Spleen (tissue), 11 donors: ENCODE results near the gene PIGV. TPM values are rescaled to one million over a fixed set of nuclear protein-coding genes. Genes with fewer than 3 reads are reported as not detected.

Source experiments
- DNase-seq: peaks from one replicate; pipeline ENCODE4 v3.0.0-alpha.2; 2020
- H3K27ac ChIP-seq, 8 donors: fragments of 200-600 bp; sonication (generic) in 7 of 8; 1 replicate in 4 of 8; 2 replicates in 4 of 8; pipeline versions ENCODE4 v1.5.0 to v1.8.0; 2016 to 2021; ENCODE audit warnings: inconsistent platforms in 4 of 8, mild to moderate bottlenecking in 4 of 8, moderate library complexity in 1 of 8
- H3K27me3 ChIP-seq, 7 donors: fragments of 200-600 bp; sonication (generic) in 6 of 7; replicated peaks in 1 of 7; 1 replicate in 4 of 7; 2 replicates in 3 of 7; pipeline versions ENCODE4 v1.5.0 to v1.8.0; 2016 to 2021; ENCODE audit warnings: inconsistent platforms in 3 of 7, mild to moderate bottlenecking in 1 of 7
- H3K36me3 ChIP-seq, 6 donors: fragments of 200-600 bp; sonication (generic) in 5 of 6; 1 replicate in 4 of 6; 2 replicates in 2 of 6; pipeline versions ENCODE4 v1.5.0 to v1.8.0; 2016 to 2021; ENCODE audit warnings: inconsistent platforms in 2 of 6
- H3K4me1 ChIP-seq, 6 donors: fragments of 200-600 bp; sonication (generic) in 5 of 6; 1 replicate in 3 of 6; 2 replicates in 3 of 6; pipeline versions ENCODE4 v1.5.0 to v1.8.0; 2016 to 2021; ENCODE audit warnings: inconsistent platforms in 3 of 6
- H3K4me3 ChIP-seq, 8 donors: fragments of 200-600 bp; sonication (generic) in 7 of 8; 1 replicate in 4 of 8; 2 replicates in 4 of 8; pipeline versions ENCODE4 v1.5.0 to v1.8.0; 2016 to 2021; ENCODE audit warnings: inconsistent platforms in 4 of 8, mild to moderate bottlenecking in 4 of 8, moderate library complexity in 2 of 8
- H3K9me3 ChIP-seq, 8 donors: fragments of 200-600 bp; sonication (generic) in 7 of 8; 1 replicate in 4 of 8; 2 replicates in 4 of 8; pipeline versions ENCODE4 v1.5.0 to v1.8.0; 2016 to 2021; ENCODE audit warnings: inconsistent platforms in 4 of 8
- CTCF ChIP-seq, 11 experiments: fragments of 200-600 bp in 7 of 11; fragments of 450-650 bp in 4 of 11; sonication (generic) in 4 of 11; IDR thresholded peaks in 8 of 11; conservative IDR thresholded peaks in 3 of 11; 1 replicate in 7 of 11; 2 replicates in 4 of 11; pipeline versions ENCODE4 v1.4.0 to v1.8.0; 2016 to 2021; ENCODE audit warnings: antibody characterized with exemption in 11 of 11, inconsistent platforms in 4 of 11, mild to moderate bottlenecking in 1 of 11
- POLR2A ChIP-seq, 3 donors: fragments of 450-650 bp; IDR thresholded peaks; one replicate each; pipeline ENCODE4 v1.5.1; 2017; ENCODE audit warnings: antibody characterized with exemption in 3 of 3, mild to moderate bottlenecking in 1 of 3
- POLR2AphosphoS5 ChIP-seq, 3 donors: sonication (generic); formaldehyde crosslinking; IDR thresholded peaks; one replicate each; pipeline ENCODE4 v1.5.1; 2017; ENCODE audit warnings: antibody characterized with exemption in 3 of 3
- WGBS, 5 donors: extraction: QIAGEN DNeasy Blood & Tissue Kit in 3 of 5; methylation state at CpG; one replicate each; pipeline versions ENCODE4 v1.1.5 to v1.1.7; 2013 to 2018; 5-methylcytosine and 5-hydroxymethylcytosine counted together
- intact Hi-C: fragments of 100-400 bp; cut with DNase I; formaldehyde crosslinking; loops from one replicate; pipeline ENCODE4 v1.15.0; 2023; ENCODE audit warnings: low total_unique reads
- polyA plus RNA-seq, 3 donors: library from polyadenylated mRNA; stranded (reverse); fragments of 200-250 nt; gene quantifications; one replicate each; pipeline ENCODE4 v1.2.1, GENCODE V29; 2013
- total RNA-seq, 7 donors: library from RNA; depleted of rRNA in 3 of 7; stranded (reverse); fragments of >200 nt in 3 of 7; fragmentation: NEBNext Ultra II Directional in 4 of 7; extraction: Animal tissue kit (Norgen Biotek cat#: 25700) in 4 of 7; gene quantifications; one replicate each; pipeline versions ENCODE4 v1.1.0 to v1.2.1, GENCODE V29; 2016 to 2021
- donor health status: healthy with polysubstance abuse.
- donor health status: DM: no; HTN: no; CAD: no; lungs with moderate emphysema.
- donor health status: DM: no; HTN: no; CAD: no.
- donor health status: Bipolar disorder and iron deficiency.
- donor health status: healthy.
- donor health status: DM: no; HTN: no; CAD: no.
- donor health status: DM: yes; HTN: yes; CAD: no.

PIGV gene
- total and polyA plus RNA-seq, 10 donors = 4.8 to 21.8 (median 10.3) TPM

- H3K4me3 ChIP-seq = peak within 1 kb of the TSS; percentile 42 to 87 (median 64)
- H3K36me3 ChIP-seq = peaks cover 0 to 12% (median 2%) of the 10 kb centered on the region in 6 donors
- WGBS, 5 donors = 0 to 2% (median 1%) methylated on average over 28 to 107 of the region's 107 CpGs
- H3K27me3 ChIP-seq = no peaks in the 10 kb centered on the region
- H3K27ac ChIP-seq = peak within 1 kb of the TSS; percentile 53 to 94 (median 86)
- DNase-seq = peak; percentile 95
- peaks cover 32 to 70% (median 56%) of the 10 kb centered on the region in 6 donors for H3K4me1 ChIP-seq
- no peaks in the 10 kb centered on the region for H3K9me3 ChIP-seq
- peak in 1 of 3 donors; percentile 64 for TF ChIP-seq POLR2A (IDR thresholded peaks at IDR 0.05)
- peak in 10 of 11 experiments; percentile 32 to 77 (median 58) for TF ChIP-seq CTCF (IDR thresholded peaks at IDR 0.05 in 8 of 11, conservative IDR thresholded peaks at IDR 0.05 in 3 of 11)
- TF ChIP-seq POLR2AphosphoS5 (IDR thresholded peaks at IDR 0.05) = peak; percentile 12 to 60 (median 54)
- intact Hi-C loops = no loop called here
These were observed 38.7 kb downstream of the PIGV start, which contains the start of gene ZDHHC18 for GRCh38 chr1:26826261-26827105. Gene ZDHHC18 (plus strand): TSS chr1:26826688. CDS start chr1:26826805, 117 bp downstream.

DNA sequence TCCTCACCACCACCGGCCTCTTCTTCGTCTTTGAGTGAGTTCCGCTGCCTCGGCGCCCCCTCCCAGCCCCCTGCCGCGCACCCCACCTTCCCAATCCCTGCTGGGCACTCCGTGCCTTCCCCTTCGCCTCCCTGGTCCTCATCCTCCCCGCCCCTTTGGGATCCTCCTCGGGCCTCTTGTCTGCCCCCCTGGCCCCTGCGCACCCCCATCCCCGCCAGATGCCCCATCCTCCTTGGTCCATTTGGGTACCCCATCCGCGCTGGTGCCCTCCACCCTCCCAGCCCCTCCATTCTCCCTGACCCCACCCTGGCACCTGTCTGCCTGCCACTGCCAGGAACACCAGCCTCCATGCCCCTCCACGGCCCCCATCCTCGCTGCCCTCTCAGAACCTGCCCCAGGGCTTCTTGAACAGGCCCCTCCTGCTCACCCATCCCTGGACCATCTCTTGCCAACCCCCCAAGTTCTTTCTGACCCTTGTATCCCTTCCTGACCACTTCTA lies 39.4 kb downstream of the PIGV start:
- WGBS, 5 donors = 3 to 5% (median 4%) methylated on average over 16 to 17 of the region's 17 CpGs
- peak overlapping the region; percentile 38 to 94 (median 86) for H3K27ac ChIP-seq
- peaks cover 0 to 18% (median 4%) of the 10 kb centered on the region in 6 donors for H3K36me3 ChIP-seq
- no peaks in the 10 kb centered on the region for H3K27me3 ChIP-seq
- H3K4me1 ChIP-seq = peaks cover 32 to 71% (median 61%) of the 10 kb centered on the region in 6 donors
- no peaks in the 10 kb centered on the region for H3K9me3 ChIP-seq
- DNase-seq = peak; percentile 82
- TF ChIP-seq POLR2A (IDR thresholded peaks at IDR 0.05) = no peak
- no peak for TF ChIP-seq CTCF (IDR thresholded peaks at IDR 0.05 in 8 of 11, conservative IDR thresholded peaks at IDR 0.05 in 3 of 11)
- TF ChIP-seq POLR2AphosphoS5 (IDR thresholded peaks at IDR 0.05) = no peak
- H3K4me3 ChIP-seq = peak overlapping the region; percentile 42 to 87 (median 64)
- intact Hi-C loops = no loop called here

DNA sequence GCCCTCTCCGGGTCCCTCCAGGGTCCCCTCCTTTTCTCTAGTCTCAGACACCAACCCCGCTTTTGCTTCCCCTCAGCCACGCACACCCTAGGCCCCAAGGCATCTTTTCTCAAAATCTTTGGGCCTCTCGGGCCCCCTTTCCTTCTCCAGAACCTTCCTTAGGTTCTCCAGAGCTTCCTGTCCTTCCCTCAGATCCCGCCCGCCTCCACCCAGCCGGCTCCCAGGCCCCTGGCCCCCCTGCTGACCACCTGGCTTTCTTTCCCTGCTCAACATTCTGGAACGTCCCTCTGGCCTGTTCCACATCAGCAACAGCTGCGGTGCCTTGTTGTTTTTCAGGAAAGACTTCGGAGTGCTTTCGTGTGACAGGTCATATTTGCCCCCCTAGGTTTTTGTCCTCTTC lies 39.9 kb downstream of the PIGV start:
- TF ChIP-seq POLR2AphosphoS5 (IDR thresholded peaks at IDR 0.05) = no peak
- TF ChIP-seq POLR2A (IDR thresholded peaks at IDR 0.05) = no peak
- 40 to 55% (median 50%) methylated on average over 11 of the region's 11 CpGs for WGBS, 5 donors
- peak overlapping the region; percentile 38 to 94 (median 86) for H3K27ac ChIP-seq
- H3K4me3 ChIP-seq = peak overlapping the region; percentile 42 to 87 (median 64)
- H3K36me3 ChIP-seq = peaks cover 0 to 23% (median 9%) of the 10 kb centered on the region in 6 donors
- H3K9me3 ChIP-seq = no peaks in the 10 kb centered on the region
- H3K27me3 ChIP-seq = no peaks in the 10 kb centered on the region
- intact Hi-C loops = no loop called here
- DNase-seq = peak; percentile 73
- peaks cover 32 to 76% (median 66%) of the 10 kb centered on the region in 6 donors for H3K4me1 ChIP-seq

GRCh38 chr1:26828411-26828991 lies 40.8 kb downstream of the PIGV start:
- WGBS, 5 donors = 20 to 43% (median 33%) methylated on average over 4 of the region's 4 CpGs
- TF ChIP-seq CTCF (IDR thresholded peaks at IDR 0.05 in 8 of 11, conservative IDR thresholded peaks at IDR 0.05 in 3 of 11) = no peak
- peak in 2 of 3 donors; percentile 31 to 39 for TF ChIP-seq POLR2AphosphoS5 (IDR thresholded peaks at IDR 0.05)
- TF ChIP-seq POLR2A (IDR thresholded peaks at IDR 0.05) = no peak
- H3K27ac ChIP-seq = peak overlapping the region; percentile 38 to 94 (median 86)
- H3K36me3 ChIP-seq = peaks cover 0 to 32% (median 13%) of the 10 kb centered on the region in 6 donors
- H3K27me3 ChIP-seq = no peaks in the 10 kb centered on the region
- peaks cover 32 to 84% (median 74%) of the 10 kb centered on the region in 6 donors for H3K4me1 ChIP-seq
- DNase-seq = peak; percentile 86
- H3K9me3 ChIP-seq = no peaks in the 10 kb centered on the region
- peak overlapping the region in 5 of 8 donors; percentile 56 to 87 (median 65) for H3K4me3 ChIP-seq
- intact Hi-C loops = no loop called here
